Sigmoid colon (tissue), 7 donors: Measurements from ENCODE around the gene NR6A1. TPM values are rescaled to one million over a fixed set of nuclear protein-coding genes. Genes with fewer than 3 reads are reported as not detected.

Experiments used
- DNase-seq: peaks from one replicate; pipeline ENCODE4 v3.0.0-alpha.2; 2019
- H3K27ac ChIP-seq, 4 donors: fragments of 200-600 bp; sonication (generic); one replicate each; pipeline ENCODE4 v1.5.1; 2016 to 2019; ENCODE audit warnings: mild to moderate bottlenecking in 1 of 4
- H3K27me3 ChIP-seq, 3 donors: fragments of 200-600 bp; sonication (generic); one replicate each; pipeline ENCODE4 v1.5.1; 2019; ENCODE audit warnings: mild to moderate bottlenecking in 1 of 3
- H3K36me3 ChIP-seq, 4 donors: fragments of 200-600 bp; sonication (generic); one replicate each; pipeline ENCODE4 v1.5.1; 2016 to 2019
- H3K4me1 ChIP-seq, 4 donors: fragments of 200-600 bp; sonication (generic); one replicate each; pipeline ENCODE4 v1.5.1; 2017 to 2019
- H3K4me3 ChIP-seq, 4 donors: fragments of 200-600 bp; sonication (generic); one replicate each; pipeline ENCODE4 v1.5.1; 2017 to 2019; ENCODE audit warnings: mild to moderate bottlenecking in 2 of 4, moderate library complexity in 1 of 4
- H3K9me3 ChIP-seq, 4 donors: fragments of 200-600 bp in 3 of 4; sonication (generic) in 3 of 4; one replicate each; pipeline versions ENCODE4 v1.5.1 to v1.6.1; 2013 to 2019
- EP300 ChIP-seq, 4 donors: sonication (generic); formaldehyde crosslinking; IDR thresholded peaks; one replicate each; pipeline ENCODE4 v1.6.1; 2017; ENCODE audit warnings: antibody characterized with exemption in 4 of 4
- POLR2A ChIP-seq, 2 donors: fragments of 450-650 bp; IDR thresholded peaks; one replicate each; pipeline ENCODE4 v1.6.1; 2016; ENCODE audit warnings: antibody characterized with exemption in 2 of 2, mild to moderate bottlenecking in 2 of 2, moderate library complexity in 2 of 2
- POLR2AphosphoS5 ChIP-seq, 4 donors: sonication (generic); formaldehyde crosslinking; IDR thresholded peaks; one replicate each; pipeline ENCODE4 v1.6.1; 2017; ENCODE audit warnings: antibody characterized with exemption in 4 of 4
- WGBS, 2 donors: extraction: QIAGEN DNeasy Blood & Tissue Kit; methylation state at CpG; one replicate each; pipeline ENCODE4 v1.1.7; 2013; 5-methylcytosine and 5-hydroxymethylcytosine counted together
- intact Hi-C: fragments of 100-400 bp; cut with DNase I; formaldehyde crosslinking; loops from one replicate; pipeline ENCODE4 v1.15.1; 2023
- polyA plus RNA-seq, 3 donors: library from polyadenylated mRNA; stranded (reverse); fragments of 200-250 nt; gene quantifications; one replicate each; pipeline ENCODE4 v1.2.3, GENCODE V29; 2013
- small RNA-seq, 3 donors: library from RNA; depleted of rRNA; stranded (forward); fragments of <200 nt; gene quantifications; one replicate each; pipeline ENCODE3, GENCODE V24; 2016
- total RNA-seq, 4 donors: library from RNA; depleted of rRNA; stranded (reverse); fragments of >200 nt; gene quantifications; one replicate each; pipeline ENCODE4 v1.1.0, GENCODE V29; 2016
- TF ChIP-seq, protein P1 (sequence below), 4 experiments: fragments of 450-650 bp in 3 of 4; fragments of 200-600 bp in 1 of 4; IDR thresholded peaks; one replicate each; pipeline ENCODE4 v1.5.1; 2016 to 2019; ENCODE audit warnings: antibody characterized with exemption in 4 of 4, mild to moderate bottlenecking in 3 of 4, moderate library complexity in 2 of 4
- donor health status: healthy with polysubstance abuse.
- donor health status: Bipolar disorder and iron deficiency.
- donor health status: healthy.

Gene NR6A1
- total and polyA plus RNA-seq, 7 donors = 0.60 to 3.0 (median 1.8) TPM

DNA sequence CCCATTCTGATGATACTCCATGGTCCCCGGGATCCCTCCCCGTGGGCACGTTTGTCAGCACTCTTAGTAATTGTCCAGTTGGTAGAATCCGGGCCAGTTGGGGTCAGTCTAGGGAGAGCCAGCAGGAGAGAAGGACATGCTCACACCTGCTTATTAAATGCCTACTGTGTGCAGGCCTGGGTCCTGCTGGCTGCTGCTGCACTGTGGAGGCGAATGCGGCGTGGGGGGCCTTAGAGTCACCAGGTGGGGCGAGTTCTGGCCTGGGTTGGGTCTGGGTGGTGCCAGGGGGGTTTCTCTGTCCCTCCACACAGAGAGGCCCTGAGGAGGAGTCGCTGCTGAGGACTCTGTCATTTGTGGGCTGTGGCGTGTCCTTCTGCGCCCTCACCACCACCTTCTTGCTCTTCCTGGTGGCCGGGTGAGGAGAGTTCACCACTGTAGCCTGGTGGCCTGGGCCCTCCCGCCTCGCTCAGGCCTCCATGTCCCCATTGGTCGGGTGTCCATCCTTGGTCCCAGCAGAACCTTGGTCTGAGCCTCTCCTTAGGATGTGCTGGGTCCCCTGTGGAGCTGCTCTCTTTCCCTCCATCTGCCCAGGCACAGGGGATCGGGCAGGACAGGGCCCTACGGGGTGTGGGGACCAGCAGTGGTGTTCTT is 303.6 kb downstream of the NR6A1 start:
- 90 to 91% methylated on average over 17 of the region's 17 CpGs for WGBS, 2 donors
- intact Hi-C loops = no loop called here
- Histone ChIP-seq H3K4me3 (no peak overlapping the region), H3K9me3 (no peaks in the 10 kb centered on the region), H3K36me3 (no peaks in the 10 kb centered on the region), H3K4me1 (no peaks in the 10 kb centered on the region), H3K27ac (no peak overlapping the region), H3K27me3 (peaks cover 0 to 12% (median 0%) of the 10 kb centered on the region in 3 donors)
- TF ChIP-seq POLR2AphosphoS5 (IDR thresholded peaks at IDR 0.05) (no peak), EP300 (IDR thresholded peaks at IDR 0.05) (no peak), POLR2A (IDR thresholded peaks at IDR 0.05) (no peak)
- TF ChIP-seq, protein P1, sequence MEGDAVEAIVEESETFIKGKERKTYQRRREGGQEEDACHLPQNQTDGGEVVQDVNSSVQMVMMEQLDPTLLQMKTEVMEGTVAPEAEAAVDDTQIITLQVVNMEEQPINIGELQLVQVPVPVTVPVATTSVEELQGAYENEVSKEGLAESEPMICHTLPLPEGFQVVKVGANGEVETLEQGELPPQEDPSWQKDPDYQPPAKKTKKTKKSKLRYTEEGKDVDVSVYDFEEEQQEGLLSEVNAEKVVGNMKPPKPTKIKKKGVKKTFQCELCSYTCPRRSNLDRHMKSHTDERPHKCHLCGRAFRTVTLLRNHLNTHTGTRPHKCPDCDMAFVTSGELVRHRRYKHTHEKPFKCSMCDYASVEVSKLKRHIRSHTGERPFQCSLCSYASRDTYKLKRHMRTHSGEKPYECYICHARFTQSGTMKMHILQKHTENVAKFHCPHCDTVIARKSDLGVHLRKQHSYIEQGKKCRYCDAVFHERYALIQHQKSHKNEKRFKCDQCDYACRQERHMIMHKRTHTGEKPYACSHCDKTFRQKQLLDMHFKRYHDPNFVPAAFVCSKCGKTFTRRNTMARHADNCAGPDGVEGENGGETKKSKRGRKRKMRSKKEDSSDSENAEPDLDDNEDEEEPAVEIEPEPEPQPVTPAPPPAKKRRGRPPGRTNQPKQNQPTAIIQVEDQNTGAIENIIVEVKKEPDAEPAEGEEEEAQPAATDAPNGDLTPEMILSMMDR (IDR thresholded peaks at IDR 0.05) = no peak
- DNase-seq = no peak

Small RNA genes within 50 kb of the gene (small RNA-seq; reads per million reads assigned to genes)
- 61.6 to 95.3 (median 75.4) reads per million in 3 donors for gene MIR181A2
- 3.6 to 7.3 (median 3.8) reads per million in 3 donors for gene MIR181B2
- 0 reads per million in 3 donors for gene RN7SL302P

Other genes starting within 250 kb of the NR6A1 start
- gene OLFML2A, start 5.8 kb upstream of the NR6A1 start, total RNA-seq = 100 to 1,000 TPM in 1 of 4 donors, 10 to 100 TPM in 3; 60.0 to 147 (median 65.5) TPM
- gene OLFML2A, start 5.8 kb upstream of the NR6A1 start, polyA plus RNA-seq = 1 to 10 TPM in 1 of 3 donors, under 1 TPM in 2; 0.46 to 3.4 (median 0.60) TPM
- gene WDR38, start 82.1 kb upstream of the NR6A1 start, total RNA-seq = not detected
- not detected for gene WDR38, start 82.1 kb upstream of the NR6A1 start, polyA plus RNA-seq
- 1,000 to 10,000 TPM; 1,773 to 4,392 (median 3,675) TPM for gene RPL35, start 90.6 kb upstream of the NR6A1 start, total RNA-seq
- 1,000 to 10,000 TPM; 3,565 to 4,971 (median 3,954) TPM for gene RPL35, start 90.6 kb upstream of the NR6A1 start, polyA plus RNA-seq
- 10 to 100 TPM; 16.9 to 26.2 (median 24.5) TPM for gene ARPC5L, start 90.8 kb upstream of the NR6A1 start, total RNA-seq
- gene ARPC5L, start 90.8 kb upstream of the NR6A1 start, polyA plus RNA-seq = 10 to 100 TPM; 57.7 to 70.3 (median 65.7) TPM
- gene GOLGA1, start 169.8 kb upstream of the NR6A1 start, total RNA-seq = 10 to 100 TPM; 15.1 to 32.1 (median 23.6) TPM
- gene GOLGA1, start 169.8 kb upstream of the NR6A1 start, polyA plus RNA-seq = 10 to 100 TPM in 2 of 3 donors, 1 to 10 TPM in 1; 7.8 to 12.7 (median 11.2) TPM